Left ventricle myocardium inferior (tissue), 1 donor: ENCODE results near the gene GLT1D1. TPM values are rescaled to one million over a fixed set of nuclear protein-coding genes. Genes with fewer than 3 reads are reported as not detected.

ENCODE experiments used
- DNase-seq: peaks from one replicate; pipeline ENCODE4 v3.0.0-alpha.2; 2020
- H3K27ac ChIP-seq: fragments of 200-600 bp; replicated peaks from 2 replicates; pipeline ENCODE4 v1.8.0; 2021
- H3K27me3 ChIP-seq: fragments of 200-600 bp; 2 replicates; pipeline ENCODE4 v1.8.0; 2021; ENCODE audit warnings: low read depth
- H3K36me3 ChIP-seq: fragments of 200-600 bp; 2 replicates; pipeline ENCODE4 v1.8.0; 2021
- H3K4me1 ChIP-seq: fragments of 200-600 bp; 2 replicates; pipeline ENCODE4 v1.8.0; 2021
- H3K4me3 ChIP-seq: fragments of 200-600 bp; 2 replicates; pipeline ENCODE4 v1.8.0; 2021; ENCODE audit warnings: mild to moderate bottlenecking, moderate library complexity
- H3K9me3 ChIP-seq: fragments of 200-600 bp; replicated peaks from 2 replicates; pipeline ENCODE4 v1.8.0; 2021
- intact Hi-C: fragments of 100-400 bp; cut with micrococcal nuclease; formaldehyde crosslinking; loops from one replicate; pipeline ENCODE4 v1.11.0; 2022
- total RNA-seq: library from RNA; stranded (reverse); fragmentation: NEBNext Ultra II Directional; extraction: Animal tissue kit (Norgen Biotek cat#: 25700); gene quantifications from one replicate; pipeline ENCODE4 v1.2.1, GENCODE V29; 2021
- TF ChIP-seq, protein P1 (sequence below): fragments of 200-600 bp; IDR thresholded peaks from 2 replicates; pipeline ENCODE4 v1.8.0; 2021; ENCODE audit warnings: antibody characterized with exemption, mild to moderate bottlenecking, borderline replicate concordance
- donor health status: DM: no; HTN: yes; CAD: no; lungs with severe emphysema.

The GLT1D1 gene
- total RNA-seq, 1 donor from 2014 or later, result 11.8 TPM

GRCh38 chr12:129001826-129002225 lies 148.5 kb downstream of the GLT1D1 start:
- TF ChIP-seq, protein P1, sequence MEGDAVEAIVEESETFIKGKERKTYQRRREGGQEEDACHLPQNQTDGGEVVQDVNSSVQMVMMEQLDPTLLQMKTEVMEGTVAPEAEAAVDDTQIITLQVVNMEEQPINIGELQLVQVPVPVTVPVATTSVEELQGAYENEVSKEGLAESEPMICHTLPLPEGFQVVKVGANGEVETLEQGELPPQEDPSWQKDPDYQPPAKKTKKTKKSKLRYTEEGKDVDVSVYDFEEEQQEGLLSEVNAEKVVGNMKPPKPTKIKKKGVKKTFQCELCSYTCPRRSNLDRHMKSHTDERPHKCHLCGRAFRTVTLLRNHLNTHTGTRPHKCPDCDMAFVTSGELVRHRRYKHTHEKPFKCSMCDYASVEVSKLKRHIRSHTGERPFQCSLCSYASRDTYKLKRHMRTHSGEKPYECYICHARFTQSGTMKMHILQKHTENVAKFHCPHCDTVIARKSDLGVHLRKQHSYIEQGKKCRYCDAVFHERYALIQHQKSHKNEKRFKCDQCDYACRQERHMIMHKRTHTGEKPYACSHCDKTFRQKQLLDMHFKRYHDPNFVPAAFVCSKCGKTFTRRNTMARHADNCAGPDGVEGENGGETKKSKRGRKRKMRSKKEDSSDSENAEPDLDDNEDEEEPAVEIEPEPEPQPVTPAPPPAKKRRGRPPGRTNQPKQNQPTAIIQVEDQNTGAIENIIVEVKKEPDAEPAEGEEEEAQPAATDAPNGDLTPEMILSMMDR, result no peak
- no peak for DNase-seq
- Histone ChIP-seq H3K36me3 (no peaks in the 10 kb centered on the region), H3K27ac (no peak overlapping the region), H3K9me3 (no peaks in the 10 kb centered on the region), H3K27me3 (peaks cover 44% of the 10 kb centered on the region), H3K4me3 (no peak overlapping the region), H3K4me1 (no peaks in the 10 kb centered on the region)
- intact Hi-C loops, result no loop called here

DNA sequence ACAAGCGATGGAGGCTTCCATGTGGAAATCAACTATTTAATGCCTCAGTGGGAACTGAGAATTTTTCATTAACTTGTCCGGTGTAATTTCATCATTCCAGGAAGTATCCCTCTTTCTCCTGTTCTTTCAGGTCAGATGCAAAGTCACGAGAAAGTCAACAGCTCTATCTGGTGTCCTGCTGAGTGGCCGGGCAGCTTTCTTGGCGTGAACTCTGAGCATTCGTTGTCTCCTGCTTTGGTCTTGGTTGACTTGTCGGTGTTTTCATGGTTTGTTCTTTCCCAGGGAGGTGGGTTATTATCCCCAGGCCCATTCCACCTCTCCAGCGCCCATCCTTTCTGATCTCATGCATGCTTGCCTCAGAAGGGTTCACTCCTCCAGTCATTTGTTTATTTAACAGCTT lies 149.1 kb downstream of the GLT1D1 start:
- H3K9me3 ChIP-seq, result no peaks in the 10 kb centered on the region
- peaks cover 38% of the 10 kb centered on the region for H3K27me3 ChIP-seq
- intact Hi-C loops, result no loop called here
- TF ChIP-seq, protein P1, result no peak
- no peak overlapping the region for H3K27ac ChIP-seq
- H3K4me1 ChIP-seq, result no peaks in the 10 kb centered on the region
- H3K4me3 ChIP-seq, result no peak overlapping the region
- no peak for DNase-seq
- no peaks in the 10 kb centered on the region for H3K36me3 ChIP-seq

DNA sequence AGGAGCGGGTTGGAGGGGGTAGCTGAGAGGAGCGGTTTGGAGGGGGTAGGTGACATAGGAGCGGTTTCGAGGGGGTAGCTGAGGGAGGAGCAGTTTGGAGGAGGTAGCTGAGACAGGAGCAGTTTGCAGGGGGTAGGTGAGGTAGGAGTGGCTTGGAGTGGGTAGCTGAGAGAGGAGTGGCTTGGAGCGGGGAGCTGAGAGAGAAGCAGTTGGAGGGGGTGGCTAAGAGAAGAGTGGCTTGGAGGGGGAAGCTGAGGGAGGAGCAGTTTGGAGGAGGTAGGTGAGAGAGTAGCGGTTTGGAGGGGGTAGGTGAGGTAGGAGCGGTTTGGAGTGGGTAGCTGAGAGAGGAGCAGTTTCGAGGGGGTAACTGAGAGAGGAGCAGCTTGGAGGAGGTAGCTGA lies 152.1 kb downstream of the GLT1D1 start:
- Histone ChIP-seq H3K36me3 (no peaks in the 10 kb centered on the region), H3K9me3 (no peaks in the 10 kb centered on the region), H3K4me1 (no peaks in the 10 kb centered on the region), H3K4me3 (no peak overlapping the region), H3K27ac (no peak overlapping the region), H3K27me3 (peaks cover 12% of the 10 kb centered on the region)
- DNase-seq, result no peak
- intact Hi-C loops, result no loop called here
- TF ChIP-seq, protein P1, result no peak

GRCh38 chr12:129005829-129006228 lies 152.6 kb downstream of the GLT1D1 start:
- no peaks in the 10 kb centered on the region for H3K36me3 ChIP-seq
- TF ChIP-seq, protein P1, result no peak
- no peak overlapping the region for H3K4me3 ChIP-seq
- intact Hi-C loops, result no loop called here
- H3K27ac ChIP-seq, result no peak overlapping the region
- peaks cover 10% of the 10 kb centered on the region for H3K27me3 ChIP-seq
- H3K4me1 ChIP-seq, result no peaks in the 10 kb centered on the region
- H3K9me3 ChIP-seq, result no peaks in the 10 kb centered on the region
- DNase-seq, result no peak

DNA sequence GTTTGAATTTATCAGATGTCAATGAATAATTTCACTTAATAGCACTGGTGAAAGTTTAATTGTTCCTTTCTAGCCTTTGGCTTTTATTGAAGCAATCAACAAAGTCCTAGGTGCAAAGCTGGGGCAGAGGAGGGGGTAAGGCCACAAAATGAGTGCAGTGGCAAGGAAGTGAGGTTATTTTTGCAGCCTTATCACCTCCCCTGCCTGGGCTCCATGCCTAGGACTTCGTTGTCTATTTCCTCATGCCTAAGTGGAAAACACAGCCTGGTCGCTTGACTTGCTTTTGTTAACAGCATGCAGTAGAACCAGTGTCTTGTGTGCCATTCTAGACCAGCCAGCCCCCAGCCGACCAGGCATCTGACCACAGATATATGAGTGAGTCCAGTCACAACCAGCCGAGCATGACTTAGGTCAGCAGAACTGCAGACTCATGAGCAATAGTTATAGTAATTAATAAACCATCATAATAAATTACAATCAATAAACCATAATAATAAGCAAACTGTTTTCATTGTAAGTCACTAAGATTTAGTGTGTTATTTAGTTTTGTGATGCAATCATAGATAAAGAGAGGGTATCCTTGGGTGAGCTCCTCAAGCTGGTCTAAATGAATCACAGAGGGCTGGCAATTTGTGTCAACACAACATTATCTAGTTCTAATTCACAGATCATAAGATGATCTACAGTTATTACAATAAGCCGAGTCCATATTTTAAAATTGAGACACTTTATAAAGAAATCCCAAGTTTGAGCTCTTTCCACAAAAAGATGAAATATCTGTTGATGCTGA lies 156.8 kb downstream of the GLT1D1 start:
- peaks cover 30% of the 10 kb centered on the region for H3K27me3 ChIP-seq
- no peak for DNase-seq
- intact Hi-C loops, result no loop called here
- TF ChIP-seq, protein P1, result no peak
- H3K27ac ChIP-seq, result no peak overlapping the region
- no peaks in the 10 kb centered on the region for H3K9me3 ChIP-seq
- H3K4me3 ChIP-seq, result no peak overlapping the region
- H3K4me1 ChIP-seq, result no peaks in the 10 kb centered on the region
- no peaks in the 10 kb centered on the region for H3K36me3 ChIP-seq
